ENCODE measurements around the gene FKBP11.

- TF ChIP-seq, protein P1, sequence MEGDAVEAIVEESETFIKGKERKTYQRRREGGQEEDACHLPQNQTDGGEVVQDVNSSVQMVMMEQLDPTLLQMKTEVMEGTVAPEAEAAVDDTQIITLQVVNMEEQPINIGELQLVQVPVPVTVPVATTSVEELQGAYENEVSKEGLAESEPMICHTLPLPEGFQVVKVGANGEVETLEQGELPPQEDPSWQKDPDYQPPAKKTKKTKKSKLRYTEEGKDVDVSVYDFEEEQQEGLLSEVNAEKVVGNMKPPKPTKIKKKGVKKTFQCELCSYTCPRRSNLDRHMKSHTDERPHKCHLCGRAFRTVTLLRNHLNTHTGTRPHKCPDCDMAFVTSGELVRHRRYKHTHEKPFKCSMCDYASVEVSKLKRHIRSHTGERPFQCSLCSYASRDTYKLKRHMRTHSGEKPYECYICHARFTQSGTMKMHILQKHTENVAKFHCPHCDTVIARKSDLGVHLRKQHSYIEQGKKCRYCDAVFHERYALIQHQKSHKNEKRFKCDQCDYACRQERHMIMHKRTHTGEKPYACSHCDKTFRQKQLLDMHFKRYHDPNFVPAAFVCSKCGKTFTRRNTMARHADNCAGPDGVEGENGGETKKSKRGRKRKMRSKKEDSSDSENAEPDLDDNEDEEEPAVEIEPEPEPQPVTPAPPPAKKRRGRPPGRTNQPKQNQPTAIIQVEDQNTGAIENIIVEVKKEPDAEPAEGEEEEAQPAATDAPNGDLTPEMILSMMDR (IDR thresholded peaks at IDR 0.05; ENCODE audit: extremely low read depth in 1 of 2, insufficient read depth in 1 of 2, low read depth in 1 of 2, low read length in 2 of 2) = no peak
- TF ChIP-seq EZH2 (IDR thresholded peaks at IDR 0.05; ENCODE audit: borderline replicate concordance, low read depth, low read length, severe bottlenecking) (no peak), JUN (IDR thresholded peaks at IDR 0.05; ENCODE audit: borderline replicate concordance, insufficient read depth, insufficient read length, low read depth) (no peak), POLR2A (IDR thresholded peaks at IDR 0.05; ENCODE audit: low read depth, low read length) (no peak), POLR2AphosphoS5 (IDR thresholded peaks at IDR 0.05; ENCODE audit: insufficient read depth, low read depth, low read length) (no peak), FOS (IDR thresholded peaks at IDR 0.05; ENCODE audit: borderline replicate concordance, insufficient read depth, low read length) (no peak)
- TF ChIP-seq, protein P2, sequence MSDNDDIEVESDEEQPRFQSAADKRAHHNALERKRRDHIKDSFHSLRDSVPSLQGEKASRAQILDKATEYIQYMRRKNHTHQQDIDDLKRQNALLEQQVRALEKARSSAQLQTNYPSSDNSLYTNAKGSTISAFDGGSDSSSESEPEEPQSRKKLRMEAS (IDR thresholded peaks at IDR 0.05; ENCODE audit: insufficient read depth, insufficient read length) = no peak
Observed at GRCh38 chr12:48946943-48947342, 21.7 kb upstream of the FKBP11 start.
